Skeletal muscle cell (primary cell): ENCODE data around the gene ZNF69.
"Not testable (repeated sequence)": the region's sequence is repeated elsewhere in the genome, so short reads cannot be mapped to it uniquely, and the experiment has no call there.

ENCODE experiments used
- DNase-seq: peaks from one replicate; pipeline ENCODE4 v3.0.0-alpha.2; 2010; ENCODE audit warnings: low read depth
- H3K4me3 ChIP-seq: 2 replicates; pipeline ENCODE4 v1.5.1; 2011; ENCODE audit warnings: low read depth, mild to moderate bottlenecking, control low read depth, low read length, moderate library complexity

The ZNF69 gene

GRCh38 chr19:11887611-11888531, at the start of gene ZNF69:
Gene ZNF69, plus strand, starts transcription at chr19:11887782. Its CDS starts 142 bp downstream, at chr19:11887924.
- peak within 1 kb of the TSS; percentile 58 for H3K4me3 ChIP-seq
- DNase-seq, result no peak

DNA sequence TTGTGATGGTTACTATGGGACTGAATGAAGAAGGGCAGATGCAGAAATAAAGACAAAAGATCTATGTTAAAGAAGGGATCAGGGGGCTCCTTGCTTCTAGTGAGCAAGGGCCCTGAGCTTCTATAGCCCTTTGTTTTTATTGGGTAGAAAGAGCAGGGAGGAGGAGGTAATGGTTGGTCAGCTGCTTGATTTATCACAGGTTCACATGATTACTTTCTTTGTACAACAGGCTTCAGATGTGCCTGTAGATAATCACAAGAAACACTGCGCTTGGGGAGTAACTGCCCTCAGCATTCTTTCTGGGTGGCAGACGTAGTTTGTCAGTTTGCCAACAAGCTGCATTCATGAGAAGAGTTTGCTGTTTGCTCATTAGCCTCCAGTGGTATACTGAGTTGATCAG, 43.9 kb upstream of the ZNF69 start:
- no peak for DNase-seq

DNA sequence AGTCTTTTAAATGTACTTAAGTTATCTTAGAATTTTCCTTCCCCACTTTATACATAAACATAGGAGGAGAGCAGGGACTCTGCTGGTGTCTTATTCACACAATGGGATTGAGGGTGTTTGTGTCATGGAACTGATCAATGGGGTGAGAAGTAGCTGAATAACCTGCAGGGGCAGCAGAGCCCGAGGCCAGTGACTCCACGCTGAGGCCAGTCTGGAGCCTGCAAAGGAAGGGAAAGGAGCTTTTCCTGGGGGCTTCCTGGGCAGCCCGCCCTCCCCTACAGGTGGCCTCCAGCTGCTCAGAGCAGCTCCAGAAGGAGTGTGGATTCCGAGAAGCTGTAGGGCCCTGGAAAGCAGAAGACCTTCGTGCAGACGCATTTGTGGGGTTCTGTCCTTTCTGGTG, 40.0 kb upstream of the ZNF69 start:
- DNase-seq, H3K4me3 ChIP-seq: not testable (repeated sequence)

More for the DNA sequence above, 43.9 kb upstream of the ZNF69 start:
- no peak overlapping the region for H3K4me3 ChIP-seq

GRCh38 chr19:11848200-11848593, 39.4 kb upstream of the ZNF69 start:
- DNase-seq, result no peak
- H3K4me3 ChIP-seq, result peak overlapping the region; percentile 41

- DNase-seq, result no peak
- H3K4me3 ChIP-seq, result peak within 1 kb of the TSS; percentile 41
Observed at GRCh38 chr19:11848594-11849469, 38.8 kb upstream of the ZNF69 start, which contains the start of gene ZNF439. Gene ZNF439, plus strand, starts transcription at chr19:11848726. Its CDS starts 142 bp downstream, at chr19:11848868.

- not testable (repeated sequence) for DNase-seq, H3K4me3 ChIP-seq
Observed at GRCh38 chr19:11850289-11850688, 37.3 kb upstream of the ZNF69 start.

DNA sequence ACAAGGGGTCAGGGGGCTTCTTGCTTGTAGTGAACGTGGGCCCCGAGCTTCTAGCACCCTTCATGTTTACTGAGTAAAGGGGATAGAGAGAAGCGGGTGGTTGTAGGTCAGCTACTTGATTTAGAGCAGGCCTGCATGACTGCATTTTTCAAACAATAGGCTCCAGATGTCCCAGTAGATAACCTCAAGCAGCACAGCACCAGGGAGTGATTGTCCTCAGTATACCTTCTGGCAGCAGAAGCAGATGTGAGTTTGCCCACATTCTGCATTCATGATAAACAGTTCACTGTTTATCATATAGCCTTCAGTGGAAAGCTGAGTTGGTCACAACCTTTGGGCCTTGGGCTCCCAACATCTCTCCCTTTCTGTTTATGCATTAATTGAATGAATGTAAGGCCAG, 34.2 kb upstream of the ZNF69 start:
- no peak overlapping the region for H3K4me3 ChIP-seq
- no peak for DNase-seq

DNA sequence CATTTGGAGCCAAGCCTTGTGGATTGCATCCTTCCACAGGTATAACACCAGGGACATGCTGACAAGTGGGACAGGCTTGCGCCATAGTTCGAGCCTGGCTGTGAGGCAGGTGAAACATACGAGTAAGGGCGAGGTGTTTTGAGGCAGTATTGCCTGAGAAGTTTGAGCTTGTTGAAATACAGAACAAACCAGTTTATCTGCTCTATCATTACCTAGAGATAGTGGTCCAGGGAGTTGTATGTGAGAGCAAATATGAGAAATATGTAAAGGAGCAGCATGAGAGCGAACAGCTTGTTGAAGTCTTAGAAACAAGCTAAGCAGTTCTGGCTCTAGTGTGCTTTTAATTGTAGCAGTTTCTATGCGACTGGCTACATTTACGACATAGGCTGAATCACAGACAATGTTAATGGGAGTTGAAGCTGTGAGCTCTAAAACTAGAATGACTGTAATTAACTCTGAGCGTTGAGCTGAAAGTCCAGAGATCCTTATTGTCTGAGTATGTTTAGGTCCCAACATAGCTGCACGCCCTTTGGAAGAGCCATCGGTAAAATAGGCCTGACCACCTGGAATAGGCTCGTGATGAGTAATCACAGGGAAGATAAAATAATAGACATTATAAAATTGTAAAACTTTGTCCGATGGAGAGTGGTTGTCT, 30.9 kb upstream of the ZNF69 start:
- DNase-seq, result no peak
- no peak overlapping the region for H3K4me3 ChIP-seq

- no peak for DNase-seq
- no peak overlapping the region for H3K4me3 ChIP-seq
Observed at GRCh38 chr19:11860721-11861120, 26.9 kb upstream of the ZNF69 start.

GRCh38 chr19:11861301-11861700, 26.3 kb upstream of the ZNF69 start:
- DNase-seq, result no peak
- no peak overlapping the region for H3K4me3 ChIP-seq

DNA sequence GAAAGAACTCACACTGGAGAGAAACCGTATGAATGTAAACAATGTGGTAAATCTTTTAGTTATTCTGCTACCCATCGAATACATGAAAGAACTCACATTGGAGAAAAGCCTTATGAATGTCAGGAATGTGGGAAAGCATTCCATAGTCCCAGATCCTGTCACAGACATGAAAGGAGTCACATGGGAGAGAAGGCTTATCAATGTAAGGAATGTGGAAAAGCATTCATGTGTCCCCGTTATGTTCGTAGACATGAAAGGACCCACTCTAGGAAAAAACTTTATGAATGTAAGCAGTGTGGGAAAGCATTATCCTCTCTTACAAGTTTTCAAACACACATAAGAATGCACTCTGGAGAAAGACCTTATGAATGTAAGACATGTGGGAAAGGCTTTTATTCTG, 19.8 kb upstream of the ZNF69 start:
- H3K4me3 ChIP-seq, DNase-seq: not testable (repeated sequence)

- H3K4me3 ChIP-seq, result no peak overlapping the region
- no peak for DNase-seq
Observed at GRCh38 chr19:11868188-11868587, 19.4 kb upstream of the ZNF69 start.

DNA sequence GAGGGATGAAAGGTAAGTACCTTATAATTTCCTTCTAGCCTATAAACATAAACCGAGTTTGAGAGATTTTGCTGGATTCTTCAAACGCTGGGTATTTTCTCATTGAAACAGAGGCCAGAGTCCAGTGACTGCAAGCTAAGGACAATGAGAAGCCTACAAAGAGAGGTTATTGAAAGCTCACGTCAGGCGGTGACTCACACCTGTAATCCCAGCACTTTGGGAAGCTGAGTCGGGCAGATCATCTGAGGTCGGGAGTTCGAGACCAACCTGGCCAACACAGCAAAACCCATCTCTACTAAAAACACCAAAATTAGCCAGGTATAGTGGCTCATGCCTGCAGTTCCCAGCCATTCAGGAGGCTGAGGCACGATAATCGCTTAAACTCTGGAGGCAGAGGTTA, 15.0 kb upstream of the ZNF69 start:
- no peak for DNase-seq
- no peak overlapping the region for H3K4me3 ChIP-seq

GRCh38 chr19:11873762-11874161, 13.8 kb upstream of the ZNF69 start:
- no peak for DNase-seq
- H3K4me3 ChIP-seq, result no peak overlapping the region

- not testable (repeated sequence) for DNase-seq, H3K4me3 ChIP-seq
Observed at GRCh38 chr19:11879687-11880266, 7.8 kb upstream of the ZNF69 start.

GRCh38 chr19:11880598-11880997, 7.0 kb upstream of the ZNF69 start:
- no peak overlapping the region for H3K4me3 ChIP-seq
- no peak for DNase-seq

- no peak for DNase-seq
- H3K4me3 ChIP-seq, result no peak overlapping the region
Observed at GRCh38 chr19:11881151-11881800, 6.3 kb upstream of the ZNF69 start.

DNA sequence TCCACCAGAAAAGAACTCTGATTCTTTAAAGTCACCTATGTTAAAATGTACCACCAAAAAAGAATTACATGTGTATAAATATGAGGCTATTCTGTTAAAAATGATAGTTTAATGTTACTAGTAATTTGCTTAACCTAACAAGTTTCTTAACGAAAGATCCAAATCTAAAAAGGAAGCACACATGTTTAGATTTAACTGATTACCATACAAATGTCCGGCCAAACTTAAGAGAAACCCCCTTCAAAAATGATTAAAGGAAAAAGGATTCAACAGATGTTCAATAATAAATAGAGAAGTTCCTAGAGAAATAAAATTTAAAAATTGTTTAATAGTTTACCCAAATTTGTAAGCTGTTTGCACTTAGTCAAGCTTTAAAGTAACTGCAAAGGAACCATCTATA, 5.0 kb upstream of the ZNF69 start:
- no peak overlapping the region for H3K4me3 ChIP-seq
- no peak for DNase-seq

DNA sequence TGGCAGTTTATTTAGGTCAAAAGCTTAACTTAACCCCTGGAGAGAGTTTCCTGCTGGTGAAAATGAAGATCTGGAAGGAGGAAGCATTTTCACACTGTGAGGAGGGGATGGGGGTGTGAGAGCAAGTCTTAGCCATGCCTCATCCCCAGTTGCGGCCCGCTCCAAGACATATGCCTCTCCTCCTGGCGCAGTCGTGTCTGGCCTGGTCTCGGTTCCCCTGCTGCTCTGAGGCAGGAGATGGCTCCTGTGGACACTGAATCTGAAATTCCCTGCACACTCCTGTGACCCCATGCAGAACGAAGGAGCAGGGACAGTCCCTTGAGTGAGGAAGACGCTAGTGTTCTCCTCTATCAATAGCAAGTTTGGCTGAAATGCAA, 360 bp upstream of the ZNF69 start:
- DNase-seq, result no peak
- H3K4me3 ChIP-seq, result peak overlapping the region; percentile 58
